Measurements from ENCODE around the gene CLEC2D.

- TF ChIP-seq POLR2A (IDR thresholded peaks at IDR 0.05; ENCODE audit: low read depth, low read length) (no peak), POLR2AphosphoS5 (IDR thresholded peaks at IDR 0.05; ENCODE audit: low read depth, low read length) (no peak), TAF1 (IDR thresholded peaks at IDR 0.05; ENCODE audit: low read depth, low read length) (no peak)
Measured at GRCh38 chr12:9660046-9660445, 9.5 kb upstream of the CLEC2D start.

All from GM12891 (cell line).